ENCODE results near the gene PAQR3. TPM values are rescaled to one million over a fixed set of nuclear protein-coding genes. Genes with fewer than 3 reads are reported as not detected.
A peak's percentile ranks its signal among the peaks of the same experiment; 100 is the strongest.

The PAQR3 gene
- total and polyA plus RNA-seq, 8 donors = 0.84 to 5.0 (median 2.5) TPM

DNA sequence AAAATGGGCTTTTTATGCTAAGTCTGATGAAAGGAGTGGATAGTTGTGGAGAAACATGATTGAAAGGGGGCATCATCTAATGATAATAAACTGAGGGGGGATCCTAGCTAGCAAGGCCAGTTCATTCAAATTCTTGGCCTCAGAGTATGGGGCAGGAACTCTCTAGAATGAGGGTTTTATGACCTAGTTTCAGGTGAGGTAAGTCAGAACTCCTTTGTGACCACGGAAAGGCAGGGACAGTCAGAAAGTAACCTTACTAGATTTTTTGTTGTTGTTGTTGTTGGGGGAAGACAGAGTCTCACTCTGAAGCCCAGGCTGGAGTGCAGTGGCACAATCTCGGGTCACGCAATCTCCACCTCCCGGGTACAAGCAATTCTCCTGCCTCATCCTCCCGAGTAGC, 1.5 kb upstream of the PAQR3 start:
- DNase-seq = no peak
- intact Hi-C loops (cut with DNase I) = no loop called here

DNA sequence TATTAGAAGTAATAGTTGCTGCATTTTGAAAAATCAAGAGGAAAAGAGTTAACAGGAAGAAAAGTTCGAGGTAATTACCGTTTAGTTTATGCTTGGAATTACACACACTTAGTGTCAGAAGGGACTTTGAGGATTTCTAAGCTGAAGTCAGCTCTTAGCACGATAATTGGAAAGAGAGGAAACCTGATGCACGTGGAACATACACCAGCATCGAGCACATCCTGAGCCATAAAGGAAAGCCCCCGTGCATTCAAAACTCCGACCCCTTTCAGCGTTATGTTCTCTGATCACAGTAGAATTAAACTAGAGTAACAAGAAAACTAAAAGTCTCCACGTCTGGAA, 400 bp upstream of the PAQR3 start:
- Histone ChIP-seq H3K36me3 (no peaks in the 10 kb centered on the region), H3K27me3 (no peaks in the 10 kb centered on the region), H3K4me3 (peak overlapping the region; percentile 40 to 91 (median 80)), H3K9me3 (no peaks in the 10 kb centered on the region), H3K4me1 (peaks cover 0 to 7% (median 0%) of the 10 kb centered on the region in 3 donors), H3K27ac (peak overlapping the region in 1 of 4 donors; percentile 42)
- FAIRE-seq = no peak
- intact Hi-C loops (cut with DNase I) = no loop called here
- TF ChIP-seq, protein P1, sequence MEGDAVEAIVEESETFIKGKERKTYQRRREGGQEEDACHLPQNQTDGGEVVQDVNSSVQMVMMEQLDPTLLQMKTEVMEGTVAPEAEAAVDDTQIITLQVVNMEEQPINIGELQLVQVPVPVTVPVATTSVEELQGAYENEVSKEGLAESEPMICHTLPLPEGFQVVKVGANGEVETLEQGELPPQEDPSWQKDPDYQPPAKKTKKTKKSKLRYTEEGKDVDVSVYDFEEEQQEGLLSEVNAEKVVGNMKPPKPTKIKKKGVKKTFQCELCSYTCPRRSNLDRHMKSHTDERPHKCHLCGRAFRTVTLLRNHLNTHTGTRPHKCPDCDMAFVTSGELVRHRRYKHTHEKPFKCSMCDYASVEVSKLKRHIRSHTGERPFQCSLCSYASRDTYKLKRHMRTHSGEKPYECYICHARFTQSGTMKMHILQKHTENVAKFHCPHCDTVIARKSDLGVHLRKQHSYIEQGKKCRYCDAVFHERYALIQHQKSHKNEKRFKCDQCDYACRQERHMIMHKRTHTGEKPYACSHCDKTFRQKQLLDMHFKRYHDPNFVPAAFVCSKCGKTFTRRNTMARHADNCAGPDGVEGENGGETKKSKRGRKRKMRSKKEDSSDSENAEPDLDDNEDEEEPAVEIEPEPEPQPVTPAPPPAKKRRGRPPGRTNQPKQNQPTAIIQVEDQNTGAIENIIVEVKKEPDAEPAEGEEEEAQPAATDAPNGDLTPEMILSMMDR (IDR thresholded peaks at IDR 0.05) = no peak
- peak in 3 of 4 donors; percentile 10 to 15 (median 15) for ATAC-seq
- WGBS, 2 donors = 0 to 1% methylated on average over 9 of the region's 9 CpGs
- no peak for DNase-seq

More for the DNA sequence above, 1.5 kb upstream of the PAQR3 start:
- Histone ChIP-seq H3K36me3 (no peaks in the 10 kb centered on the region), H3K4me3 (no peak overlapping the region), H3K9me3 (no peaks in the 10 kb centered on the region), H3K27me3 (no peaks in the 10 kb centered on the region), H3K4me1 (peaks cover 0 to 4% (median 0%) of the 10 kb centered on the region in 3 donors), H3K27ac (no peak overlapping the region)
- FAIRE-seq (no peak), ATAC-seq (no peak)
- TF ChIP-seq, protein P1 (IDR thresholded peaks at IDR 0.05) = no peak
- 95 to 98% methylated on average over 5 of the region's 5 CpGs for WGBS, 2 donors

DNA sequence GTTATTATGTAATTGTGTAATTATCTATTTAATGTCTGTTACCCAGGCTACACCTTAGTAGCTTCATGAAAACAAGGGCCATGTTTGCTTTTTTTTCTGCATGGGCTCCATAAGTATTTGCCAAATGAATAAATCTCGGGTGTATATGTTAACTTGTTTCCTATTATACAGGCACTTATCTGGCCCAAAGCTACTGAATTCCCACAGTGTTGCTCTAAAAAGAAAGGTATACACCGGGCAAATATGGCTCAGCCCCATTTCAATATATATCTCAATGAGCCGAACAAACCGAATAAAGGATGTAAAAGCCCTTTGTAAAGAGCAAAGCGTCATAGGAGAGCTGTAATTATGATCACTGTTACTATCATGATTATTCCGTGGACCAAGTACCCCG, 767 bp downstream of the PAQR3 start:
- peak overlapping the region in 1 of 4 donors; percentile 57 for H3K27ac ChIP-seq
- FAIRE-seq = no peak
- TF ChIP-seq, protein P1 (IDR thresholded peaks at IDR 0.05) = no peak

DNA sequence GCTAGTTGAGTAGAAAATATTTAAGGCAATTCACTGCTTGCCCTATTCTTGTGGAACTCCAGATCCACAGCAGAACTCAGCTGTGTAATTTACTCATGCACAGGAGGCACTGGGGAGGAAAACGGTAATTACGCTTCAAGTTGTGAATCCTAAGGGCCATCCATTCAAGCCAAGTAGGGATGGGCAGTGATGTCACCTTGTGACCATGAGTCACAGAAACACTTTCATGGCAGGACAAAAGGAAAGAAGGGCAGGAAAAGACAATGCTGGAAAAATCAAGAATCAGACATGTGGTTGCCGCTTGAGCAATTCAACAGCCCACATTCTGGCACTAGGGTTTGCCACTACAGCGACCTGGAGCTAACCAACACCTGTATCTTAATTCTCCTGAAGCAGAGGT, 1.4 kb downstream of the PAQR3 start:
- 93 to 94% methylated on average over 4 of the region's 4 CpGs for WGBS, 2 donors
- Histone ChIP-seq H3K27me3 (no peaks in the 10 kb centered on the region), H3K36me3 (no peaks in the 10 kb centered on the region), H3K4me3 (no peak overlapping the region), H3K4me1 (peaks cover 0 to 8% (median 0%) of the 10 kb centered on the region in 3 donors), H3K27ac (no peak overlapping the region), H3K9me3 (no peaks in the 10 kb centered on the region)
- intact Hi-C loops (cut with DNase I) = no loop called here
- no peak for ATAC-seq
- no peak for FAIRE-seq
- no peak for DNase-seq
- TF ChIP-seq, protein P1 (IDR thresholded peaks at IDR 0.05) = no peak

More for the DNA sequence above, 767 bp downstream of the PAQR3 start:
- H3K4me1 ChIP-seq = peaks cover 0 to 8% (median 0%) of the 10 kb centered on the region in 3 donors
- intact Hi-C loops (cut with DNase I) = no loop called here
- WGBS, 2 donors = 3% methylated on average over 7 of the region's 7 CpGs
- H3K9me3 ChIP-seq = no peaks in the 10 kb centered on the region
- DNase-seq (no peak), ATAC-seq (peak in 1 of 4 donors; percentile 6)
- peak overlapping the region; percentile 40 to 91 (median 80) for H3K4me3 ChIP-seq
- H3K36me3 ChIP-seq = no peaks in the 10 kb centered on the region
- no peaks in the 10 kb centered on the region for H3K27me3 ChIP-seq

DNA sequence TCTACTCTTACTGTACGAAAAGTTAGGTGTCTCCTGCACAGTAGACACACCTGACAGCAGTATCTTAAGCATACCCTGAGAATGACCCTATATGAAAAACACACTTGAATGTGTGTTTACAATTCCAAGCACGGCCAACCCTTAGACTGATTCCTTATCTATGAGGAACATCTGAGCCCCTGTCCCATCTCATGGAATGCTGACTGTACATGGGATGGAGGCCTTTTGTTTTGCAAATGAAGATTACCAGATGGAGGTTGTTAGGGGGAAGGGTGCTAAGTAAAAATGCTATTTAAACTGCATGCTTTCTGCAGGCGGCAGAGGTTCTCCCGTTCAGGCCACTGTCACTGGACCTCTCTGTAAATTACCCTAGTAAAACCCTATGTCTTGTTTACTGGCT, 2.2 kb downstream of the PAQR3 start:
- no peak for FAIRE-seq
- 82 to 88% methylated on average over 4 of the region's 4 CpGs for WGBS, 2 donors
- no peak for ATAC-seq
- Histone ChIP-seq H3K4me3 (no peak overlapping the region), H3K27me3 (no peaks in the 10 kb centered on the region), H3K27ac (no peak overlapping the region), H3K9me3 (no peaks in the 10 kb centered on the region), H3K4me1 (peaks cover 0 to 8% (median 0%) of the 10 kb centered on the region in 3 donors), H3K36me3 (no peaks in the 10 kb centered on the region)
- DNase-seq = no peak
- TF ChIP-seq, protein P1 (IDR thresholded peaks at IDR 0.05) = no peak
- intact Hi-C loops (cut with DNase I) = no loop called here
